HG02678 (cell line): ENCODE results near the gene STAG1.
"Not testable (repeated sequence)": the region's sequence is repeated elsewhere in the genome, so short reads cannot be mapped to it uniquely, and the experiment has no call there.

Experiments
- ATAC-seq: cut with Tn5 transposase; IDR thresholded peaks from one replicate; pipeline ENCODE4 v1.9.1; 2021; ENCODE audit warnings: mild to moderate bottlenecking, moderate library complexity; ENCODE audit not compliant: unreplicated experiment

Gene STAG1

DNA sequence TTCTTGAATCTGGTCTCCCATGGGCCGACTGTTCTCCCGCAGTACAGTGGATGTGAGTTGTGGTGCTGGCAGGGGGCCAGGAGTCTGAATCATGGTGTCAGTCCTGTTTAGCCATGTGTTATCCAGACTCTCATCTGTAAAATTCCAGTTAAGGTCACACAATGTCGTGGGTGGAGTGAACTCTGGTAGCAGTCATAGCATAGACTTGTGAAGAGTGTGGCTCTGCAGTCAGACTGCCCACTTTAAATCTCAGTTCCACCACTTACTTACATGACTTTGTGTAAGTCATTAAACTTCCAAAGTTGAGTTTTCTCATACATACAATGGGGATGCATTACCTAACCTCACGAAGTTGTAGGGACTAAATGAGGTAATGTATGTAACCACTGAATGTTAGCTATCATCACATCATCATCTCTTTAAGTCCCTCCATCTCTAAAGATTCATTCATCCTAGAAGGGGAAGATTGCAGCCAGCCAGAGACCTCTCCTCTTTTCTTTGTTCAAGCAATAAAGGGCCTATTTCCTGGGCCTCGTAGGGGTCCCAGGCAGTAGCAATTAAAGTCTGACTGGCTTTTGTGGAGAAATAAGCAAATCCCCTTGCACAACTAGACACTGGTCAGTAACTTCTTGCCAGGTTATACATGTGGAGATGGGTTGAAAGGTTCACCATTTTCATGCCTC is 408.2 kb downstream of the STAG1 start:
- no peak for ATAC-seq

DNA sequence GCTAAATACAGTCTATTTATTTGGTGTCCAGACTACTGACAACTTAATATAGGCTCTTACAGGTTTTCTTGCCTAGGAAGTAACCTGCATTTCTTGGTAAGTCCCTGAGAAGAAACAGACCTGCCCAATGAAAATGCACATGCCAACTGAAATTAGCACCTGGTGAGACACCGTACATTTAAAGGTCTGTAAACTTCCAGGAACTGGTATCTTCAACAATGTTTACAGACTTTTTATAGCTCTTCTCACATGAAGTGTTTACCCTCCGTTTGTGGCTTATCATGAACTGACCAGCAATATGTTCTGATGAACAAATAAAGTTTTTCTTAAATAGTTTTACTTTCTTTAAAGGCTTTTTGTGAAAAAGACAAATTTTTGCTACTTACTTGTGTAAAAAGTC is 408.7 kb downstream of the STAG1 start:
- ATAC-seq = no peak

DNA sequence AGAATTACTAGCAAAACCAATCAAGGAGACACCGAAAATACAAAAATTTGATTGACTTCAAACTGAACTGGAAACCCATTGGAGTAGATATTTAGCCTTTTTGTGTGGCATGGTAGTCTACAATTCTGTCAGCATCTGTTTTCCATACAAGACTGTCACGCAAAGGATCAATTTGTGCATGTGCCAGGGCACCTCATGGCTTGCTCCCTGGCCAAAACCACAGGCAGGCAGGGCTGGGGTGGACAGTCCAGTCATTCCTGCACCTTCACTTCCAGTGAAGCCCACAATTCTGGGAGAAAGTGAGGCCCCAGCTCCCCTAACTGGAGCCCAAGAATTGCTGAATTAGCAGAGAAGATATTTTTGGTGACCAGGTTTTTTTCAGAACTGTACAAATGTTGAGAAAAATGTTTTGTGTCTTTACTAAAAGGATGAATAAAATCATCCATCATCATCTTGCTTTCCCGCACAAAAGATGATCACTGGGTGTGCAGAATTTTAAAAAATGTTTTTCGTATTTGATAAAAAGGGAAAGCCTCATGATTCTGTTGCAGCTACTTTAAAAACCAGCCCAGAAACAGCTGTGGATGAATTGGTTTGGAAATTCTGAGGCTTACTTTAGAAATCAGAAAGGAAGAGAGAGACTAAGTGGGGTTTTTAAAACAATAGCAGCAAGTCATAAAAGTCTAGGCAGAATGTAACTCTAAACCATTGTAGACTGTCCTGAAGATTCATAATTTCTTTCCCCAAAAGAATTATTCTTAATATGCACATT is 415.7 kb downstream of the STAG1 start:
- ATAC-seq = no peak

DNA sequence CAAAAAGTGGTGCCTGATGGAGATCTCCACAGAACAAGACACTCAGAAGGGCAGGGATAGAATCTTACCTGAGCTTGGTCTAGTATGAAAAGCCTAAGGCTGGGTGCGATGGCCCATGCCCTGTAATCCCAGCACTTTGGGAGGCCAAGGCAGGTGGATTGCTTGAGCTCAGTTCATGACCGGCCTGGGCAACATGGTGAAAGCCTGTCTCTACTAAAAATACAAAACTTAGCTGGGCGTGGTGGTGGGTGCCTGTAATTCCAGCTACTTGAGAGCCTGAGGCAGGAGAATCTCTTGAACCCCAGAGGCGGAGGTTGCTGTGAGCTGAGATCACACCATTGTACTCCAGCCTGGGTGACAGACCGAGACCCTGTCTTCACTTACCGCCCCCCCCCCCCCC is 417.5 kb downstream of the STAG1 start:
- ATAC-seq = not testable (repeated sequence)

DNA sequence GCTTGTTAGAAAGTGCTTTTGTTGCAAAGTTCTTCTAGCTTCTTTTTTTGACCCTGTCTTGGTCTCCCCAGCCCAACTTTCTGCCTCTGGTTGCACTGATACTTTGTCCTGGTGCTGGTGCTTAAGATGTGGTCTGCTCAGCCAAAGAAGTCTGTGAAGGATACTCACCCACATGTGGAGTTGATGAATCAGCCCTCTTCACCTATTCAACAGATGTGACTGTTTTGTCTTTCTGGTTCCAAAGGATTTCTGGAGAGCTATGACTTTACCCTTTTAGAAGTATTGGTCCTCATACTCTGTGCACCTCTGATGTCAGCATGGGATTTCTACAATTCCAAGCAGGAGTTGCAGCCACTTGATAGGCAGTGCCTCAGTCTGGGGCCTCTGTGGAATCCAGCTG is 418.0 kb downstream of the STAG1 start:
- no peak for ATAC-seq

DNA sequence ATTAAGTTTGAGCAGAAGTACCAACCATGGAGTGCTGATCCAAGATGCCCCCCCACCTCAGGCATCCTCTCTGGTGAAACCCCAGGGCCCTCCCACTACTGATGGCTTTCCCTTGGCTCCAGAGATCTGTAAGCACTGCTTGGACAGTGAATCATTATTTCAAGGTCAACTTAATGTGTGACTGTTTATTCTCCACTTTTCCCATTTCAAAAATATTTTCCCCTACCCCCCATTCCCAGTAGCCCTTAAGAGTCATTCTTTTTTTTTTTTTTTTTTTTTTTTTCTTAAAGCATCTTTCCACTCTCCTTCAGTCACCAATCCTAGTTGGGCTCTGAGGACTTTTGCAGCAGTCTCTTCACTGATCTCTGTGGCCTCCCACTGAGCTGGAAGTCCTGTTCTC is 419.4 kb downstream of the STAG1 start:
- ATAC-seq = no peak

DNA sequence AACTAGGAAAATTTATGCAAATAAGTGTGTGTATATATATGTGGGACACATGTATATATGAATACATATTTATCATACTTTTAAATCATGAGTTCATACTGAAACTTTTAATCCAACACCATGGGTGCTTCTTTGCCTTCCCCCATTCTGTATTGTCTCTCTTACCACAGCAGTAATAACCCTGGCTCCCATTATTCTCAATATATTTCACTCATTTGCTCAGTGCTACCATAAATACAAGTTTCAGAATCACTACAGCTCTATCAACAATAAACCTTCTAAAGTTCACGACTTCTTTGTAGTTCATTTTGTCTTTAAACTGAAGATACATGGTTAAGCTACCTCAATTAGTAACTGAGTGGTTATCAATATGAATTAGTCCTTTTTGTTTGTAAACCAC is 419.9 kb downstream of the STAG1 start:
- ATAC-seq = no peak

DNA sequence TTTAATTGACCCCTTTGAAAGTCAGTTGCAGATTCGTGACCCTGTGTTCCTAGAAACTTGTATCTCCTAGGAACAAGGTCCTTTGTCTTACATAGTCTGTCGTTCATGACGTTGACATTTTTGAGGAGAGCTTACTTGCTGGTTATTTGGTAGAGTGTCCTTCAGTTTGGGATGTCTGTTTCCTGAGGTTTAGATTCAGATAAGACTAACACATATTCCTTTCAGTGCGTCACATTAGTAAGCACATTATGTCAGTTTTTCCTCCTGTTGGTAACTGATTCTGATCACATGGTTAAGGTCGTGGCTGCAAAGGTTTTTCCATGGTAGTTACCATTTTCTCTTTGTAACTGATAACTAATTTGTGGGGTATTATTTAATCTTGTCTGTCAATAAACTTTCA is 421.3 kb downstream of the STAG1 start:
- no peak for ATAC-seq

DNA sequence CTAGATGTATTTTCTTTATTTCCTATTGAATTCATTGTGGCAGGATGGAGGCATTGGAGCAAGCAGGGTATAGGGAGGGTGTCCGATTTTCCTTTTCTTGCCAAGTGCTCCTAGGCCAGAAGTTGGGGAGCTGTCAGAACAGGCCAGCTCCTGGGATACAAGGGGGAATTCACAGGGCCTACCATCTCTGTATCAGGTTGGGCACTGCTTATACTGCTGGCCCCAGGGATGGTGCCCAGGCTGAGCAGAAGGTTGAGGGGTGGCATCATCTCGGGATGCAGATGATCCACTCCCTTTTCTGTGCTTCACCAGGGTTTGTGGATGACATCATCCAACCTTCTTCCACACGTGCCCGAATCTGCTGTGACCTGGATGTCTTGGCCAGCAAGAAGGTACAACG is 422.6 kb downstream of the STAG1 start:
- ATAC-seq = no peak

DNA sequence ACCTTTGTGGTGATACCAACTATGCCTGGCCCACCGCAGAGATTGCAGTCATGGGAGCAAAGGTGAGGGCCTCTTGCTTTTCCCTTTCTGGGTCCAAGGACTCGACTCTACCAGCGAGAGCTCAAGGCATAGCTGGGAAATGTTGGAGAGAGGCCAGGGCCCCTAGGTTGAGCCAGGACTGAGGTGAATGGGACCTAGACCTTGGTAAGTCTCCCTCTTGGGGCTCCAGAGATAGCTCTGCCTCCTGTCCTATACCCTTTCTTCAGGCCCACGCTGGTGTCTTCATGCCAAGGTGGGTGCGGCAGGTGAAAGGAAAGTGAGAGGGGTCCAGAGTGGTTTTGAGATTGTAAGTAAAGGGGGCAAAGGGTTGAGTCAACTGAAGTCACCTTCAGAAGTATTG is 424.5 kb downstream of the STAG1 start:
- ATAC-seq = no peak

DNA sequence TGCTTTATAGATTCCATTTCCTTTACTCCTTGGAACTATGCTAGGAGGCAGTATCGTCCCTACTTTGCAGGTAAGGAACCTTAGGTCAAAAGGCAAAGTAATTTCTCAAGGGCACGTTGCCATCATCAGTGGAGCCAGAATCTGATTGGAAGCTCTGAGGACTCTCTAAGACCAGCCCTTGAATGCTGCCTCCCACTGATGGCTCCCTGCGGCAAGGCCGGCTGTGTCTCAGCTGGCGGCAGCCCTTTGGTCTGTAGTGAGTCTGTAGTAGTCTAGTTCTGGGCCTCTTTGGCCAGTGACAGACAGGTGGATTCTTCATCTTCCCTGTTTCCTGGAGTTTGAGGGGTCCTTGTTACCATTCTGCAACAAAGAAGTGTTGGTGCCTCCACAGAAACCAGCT is 425.9 kb downstream of the STAG1 start:
- no peak for ATAC-seq

DNA sequence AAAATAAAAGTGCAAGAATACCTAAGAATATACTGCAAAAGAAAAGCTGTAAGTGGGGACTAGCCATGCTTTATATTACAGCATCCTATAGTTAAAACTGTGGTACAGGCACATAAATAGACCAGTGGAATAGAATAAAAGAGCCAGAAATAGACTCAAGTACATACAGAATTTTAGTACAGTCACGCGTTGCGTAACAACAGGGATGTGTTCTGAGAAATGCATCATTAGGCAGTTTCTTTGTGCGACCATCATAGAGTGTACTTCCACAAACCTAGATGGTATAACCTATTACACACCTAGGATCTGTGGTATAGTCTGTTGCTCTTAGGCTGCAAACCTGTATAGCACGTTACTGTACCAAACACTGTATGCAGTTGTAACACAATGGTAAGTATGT is 440.2 kb downstream of the STAG1 start:
- no peak for ATAC-seq

DNA sequence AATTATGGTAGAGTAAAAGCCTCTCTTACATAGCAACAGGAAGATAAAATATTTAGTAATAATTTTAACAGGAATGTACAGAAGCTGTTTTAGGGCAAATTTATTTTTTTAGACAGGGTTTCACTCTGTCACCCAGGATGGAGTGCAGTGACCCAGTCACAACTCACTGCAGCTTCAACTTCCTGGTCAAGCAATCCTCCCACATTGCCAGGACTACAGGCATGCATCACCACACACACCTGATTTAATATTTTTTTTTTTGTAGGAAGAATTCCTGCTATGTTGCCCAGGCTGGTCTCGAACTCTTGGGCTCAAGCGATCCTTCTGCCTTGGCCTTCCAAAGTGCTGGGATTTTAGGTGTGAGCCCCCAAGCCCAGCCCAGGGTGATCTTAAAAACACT is 440.9 kb downstream of the STAG1 start:
- no peak for ATAC-seq

DNA sequence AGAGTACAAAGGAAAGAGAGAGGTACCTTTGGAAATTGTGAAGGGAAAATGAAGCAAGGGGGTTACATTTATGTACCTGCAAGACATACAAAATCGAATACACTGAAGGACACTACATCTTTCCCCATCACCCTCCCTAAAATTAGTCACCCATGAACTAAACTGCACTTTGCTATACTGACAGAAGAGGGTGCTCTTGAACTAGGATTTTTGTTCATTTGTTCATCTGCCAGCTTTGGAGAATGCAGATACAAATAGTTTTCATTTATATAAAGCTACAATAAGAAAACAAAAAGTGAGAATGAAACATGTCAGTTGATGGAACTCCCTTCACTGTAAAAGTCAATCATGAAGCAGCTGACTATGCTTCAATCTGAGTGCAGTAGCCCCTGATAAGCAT is 446.3 kb downstream of the STAG1 start:
- ATAC-seq = no peak

DNA sequence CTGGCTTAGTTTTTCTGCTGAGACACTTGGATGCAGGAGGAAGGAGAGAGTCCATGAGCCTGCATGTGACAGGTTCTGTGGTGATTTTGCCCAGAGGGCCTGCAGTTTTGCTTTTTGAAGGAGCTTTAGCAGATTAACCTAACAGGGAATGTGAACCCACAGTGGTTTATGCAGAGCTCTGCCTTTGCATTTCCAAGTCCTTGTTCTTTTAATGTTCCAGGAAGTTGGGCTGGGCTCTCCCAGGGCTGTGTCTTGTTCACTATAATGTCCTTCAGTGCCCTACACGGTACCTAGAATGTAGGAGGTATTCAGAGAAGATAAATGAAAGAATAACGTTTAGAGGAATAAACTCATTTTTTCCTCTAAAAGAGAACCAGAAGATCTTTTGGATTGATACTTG is 451.7 kb downstream of the STAG1 start:
- ATAC-seq = no peak

DNA sequence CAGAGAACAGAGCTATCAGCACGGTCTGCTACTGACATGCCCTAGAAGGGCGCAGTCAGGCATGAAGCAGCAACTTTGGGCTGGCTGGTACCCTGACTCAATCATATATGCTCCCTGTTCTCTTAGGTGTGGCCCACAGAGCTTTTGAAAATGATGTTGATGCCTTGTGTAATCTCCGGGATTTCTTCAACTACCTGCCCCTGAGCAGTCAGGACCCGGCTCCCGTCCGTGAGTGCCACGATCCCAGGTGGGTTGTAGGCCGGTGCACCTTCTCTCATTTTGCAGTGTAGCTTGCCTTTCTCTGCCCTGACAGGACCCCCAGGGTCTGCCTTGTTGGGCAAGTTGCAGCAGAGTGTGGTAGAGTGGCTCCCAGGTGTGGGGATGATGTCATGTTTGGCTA is 454.4 kb downstream of the STAG1 start:
- ATAC-seq = no peak

DNA sequence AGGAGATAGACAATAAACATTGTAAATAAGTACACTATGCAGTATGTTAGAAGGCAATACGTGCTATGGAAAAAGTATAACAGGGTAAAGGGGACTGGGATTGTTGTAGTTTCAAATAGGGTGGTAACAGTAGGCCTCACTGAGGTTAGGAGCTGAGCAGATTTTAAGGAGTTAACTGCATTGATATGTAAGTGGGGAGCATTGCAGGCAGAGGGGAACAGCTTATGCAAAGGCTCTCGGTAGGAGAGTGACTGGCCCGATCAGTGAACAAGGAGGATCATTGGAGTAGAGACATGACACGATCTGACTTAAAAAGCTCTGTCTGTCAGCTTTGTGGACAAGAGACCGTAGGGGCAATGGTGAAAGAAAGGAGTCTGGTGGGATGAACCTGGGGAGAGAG is 455.2 kb downstream of the STAG1 start:
- ATAC-seq = no peak

DNA sequence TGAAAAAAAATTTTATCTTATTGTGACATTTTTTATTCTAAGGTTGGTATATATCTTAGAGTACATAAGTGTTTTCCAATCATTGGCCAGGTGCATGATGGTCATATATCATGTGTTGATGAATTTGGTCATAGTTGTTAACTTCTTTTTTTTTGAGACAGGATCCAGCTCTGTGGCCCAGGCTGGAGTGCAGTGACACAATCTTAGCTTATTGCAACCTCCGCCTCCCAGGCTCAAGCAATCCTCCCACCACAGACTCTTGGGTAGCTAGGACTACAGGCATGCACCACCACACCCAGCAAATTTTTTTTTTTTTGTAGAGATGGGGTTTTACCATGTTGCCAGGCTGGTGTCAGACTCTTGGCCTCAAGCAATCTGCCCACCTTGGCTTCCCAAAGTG is 458.0 kb downstream of the STAG1 start:
- no peak for ATAC-seq

DNA sequence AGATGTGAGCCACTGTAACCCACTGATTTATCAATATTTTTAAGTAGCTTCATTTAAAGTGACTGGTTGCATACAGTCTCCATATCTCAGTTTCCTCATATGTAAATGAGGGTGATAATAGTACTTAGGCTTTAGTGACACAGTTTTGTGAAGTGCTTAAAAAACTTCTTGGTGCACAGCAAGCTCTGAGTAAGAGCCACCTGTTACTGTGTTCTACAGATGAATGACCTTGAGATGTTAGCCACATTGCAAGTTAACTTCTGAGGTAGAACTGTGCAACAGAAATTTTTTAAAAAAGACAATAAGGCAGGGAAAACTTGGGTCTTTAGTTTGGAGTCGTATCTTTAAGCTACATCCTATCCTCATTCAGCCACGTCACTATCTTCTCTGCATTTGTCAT is 458.9 kb downstream of the STAG1 start:
- ATAC-seq = no peak

DNA sequence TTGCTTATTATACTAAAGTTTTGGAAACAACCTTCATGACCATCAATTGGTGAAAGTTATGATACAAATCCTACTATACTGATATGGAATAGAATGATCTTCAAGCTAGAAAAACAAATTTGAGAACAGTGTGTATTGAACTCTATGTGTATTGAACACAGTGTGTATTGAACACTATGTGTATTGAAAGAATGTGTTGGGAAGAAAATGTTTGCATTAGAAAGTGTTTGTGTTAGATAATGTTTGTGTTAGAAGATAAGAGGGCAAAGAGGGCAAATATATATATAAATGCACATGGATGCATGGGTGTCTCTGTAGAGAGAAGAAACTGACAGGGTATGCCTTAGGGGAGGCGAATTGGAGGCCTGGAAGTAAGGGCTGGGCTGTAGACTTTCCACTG is 459.7 kb downstream of the STAG1 start:
- ATAC-seq = no peak

DNA sequence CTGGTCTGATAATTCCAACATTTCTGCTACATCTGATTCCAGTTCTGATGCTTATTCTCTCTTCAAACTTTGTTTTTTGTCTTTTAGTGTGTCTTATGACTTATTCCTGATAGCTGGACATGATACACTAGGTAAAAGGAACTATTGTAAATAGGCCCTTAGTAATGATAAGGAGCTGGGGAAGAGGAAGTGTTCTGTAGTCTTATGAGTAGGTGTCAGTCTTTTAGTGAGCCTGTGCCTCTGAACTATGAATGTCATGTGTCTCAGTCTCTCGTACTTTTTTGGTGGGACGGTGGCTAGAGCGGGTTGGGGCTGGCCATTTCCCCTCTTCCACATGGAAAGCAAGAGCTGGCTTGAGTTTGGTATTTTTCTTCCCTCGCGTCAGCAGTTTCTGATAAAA is 460.9 kb downstream of the STAG1 start:
- no peak for ATAC-seq
